Activated CD8-positive, alpha-beta memory T cell treated with anti-CD3 and anti-CD28 coated beads, Interleukin-2, amount 50 U/mL, for 24 hours (primary cell): ENCODE measurements around the gene UCN.
A peak's percentile ranks its signal among the peaks of the same experiment; 100 is the strongest.
"Not testable (repeated sequence)": the region's sequence is repeated elsewhere in the genome, so short reads cannot be mapped to it uniquely, and the experiment has no call there.

Experiments used
- DNase-seq: peaks from one replicate; pipeline ENCODE4 v3.0.0-alpha.2; 2020; ENCODE audit errors: extremely low read depth

Gene UCN, protein sequence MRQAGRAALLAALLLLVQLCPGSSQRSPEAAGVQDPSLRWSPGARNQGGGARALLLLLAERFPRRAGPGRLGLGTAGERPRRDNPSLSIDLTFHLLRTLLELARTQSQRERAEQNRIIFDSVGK

DNA sequence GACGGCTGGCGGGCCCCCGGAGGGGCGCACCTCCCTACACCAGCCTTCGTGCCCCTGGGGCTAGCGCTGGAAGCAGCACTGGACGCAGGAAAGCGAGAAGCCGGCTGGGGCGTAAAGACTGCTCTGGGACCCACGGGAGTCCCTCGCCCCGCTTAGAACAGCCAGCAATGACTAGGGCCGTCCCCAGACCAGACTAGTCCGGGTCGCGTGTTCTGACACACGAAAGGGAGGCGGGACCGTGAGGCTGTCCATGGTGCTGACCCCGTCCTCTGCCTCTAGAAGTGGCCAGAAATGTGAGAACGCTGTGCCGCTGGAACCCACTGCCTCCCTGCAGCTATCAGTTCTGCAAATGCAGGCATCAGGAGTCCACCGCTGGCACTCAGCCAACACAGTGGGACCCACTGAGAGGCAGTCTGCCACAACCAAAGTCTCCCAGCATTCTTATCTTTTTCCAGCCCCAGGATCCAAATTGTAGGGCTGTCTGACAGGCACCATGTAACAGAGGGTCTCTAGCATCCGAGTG lies at the start of gene UCN:
TSS of gene UCN (minus strand) at position 87 of the 523 bp plus-strand sequence. CDS start 550 bp downstream, outside the sequence.
- DNase-seq = no peak

DNA sequence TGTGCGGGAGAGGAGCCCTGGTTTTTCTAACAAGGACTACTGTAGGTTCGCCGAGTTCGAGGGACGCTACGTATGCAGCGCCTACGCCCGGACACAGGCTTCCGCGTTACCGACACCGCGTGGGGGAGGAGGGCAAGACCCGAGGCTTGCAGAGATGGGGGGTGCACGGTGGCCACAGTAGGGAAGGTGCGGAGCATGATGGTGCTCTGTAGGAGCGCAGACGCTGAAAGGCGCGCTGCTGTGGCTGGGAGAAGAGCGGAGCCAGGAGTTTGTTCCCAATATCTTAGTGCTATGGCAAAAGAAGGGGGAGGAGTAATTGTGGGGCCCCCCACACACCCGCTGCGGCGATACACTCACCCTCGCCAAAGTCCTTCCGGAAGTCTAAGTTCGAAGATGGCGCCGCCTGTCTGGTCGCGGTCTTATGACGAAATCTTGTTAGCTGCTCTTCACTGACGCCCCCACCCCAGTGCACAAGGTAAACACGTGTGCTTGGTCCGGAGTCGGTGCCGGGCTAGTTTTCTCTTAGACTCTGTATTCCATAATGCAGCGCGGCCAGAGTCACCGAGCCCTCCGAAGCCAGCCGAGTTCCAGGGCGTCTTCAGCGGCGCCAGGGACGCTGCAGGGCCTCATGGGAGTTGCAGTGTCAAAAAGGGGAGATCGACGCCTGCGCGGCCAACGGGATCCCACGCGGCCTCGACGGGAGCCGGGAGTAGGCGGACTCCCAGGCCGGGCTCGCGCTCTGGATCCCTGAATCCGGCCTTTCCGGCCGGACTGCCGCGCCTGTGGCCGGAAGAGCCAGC lies 48.3 kb upstream of the UCN start, which contains the start of gene GTF3C2:
TSS of gene GTF3C2 (minus strand) at position 383 of the 800 bp plus-strand sequence. CDS start 13,210 bp downstream, outside the sequence.
- peak; percentile 88 for DNase-seq

DNA sequence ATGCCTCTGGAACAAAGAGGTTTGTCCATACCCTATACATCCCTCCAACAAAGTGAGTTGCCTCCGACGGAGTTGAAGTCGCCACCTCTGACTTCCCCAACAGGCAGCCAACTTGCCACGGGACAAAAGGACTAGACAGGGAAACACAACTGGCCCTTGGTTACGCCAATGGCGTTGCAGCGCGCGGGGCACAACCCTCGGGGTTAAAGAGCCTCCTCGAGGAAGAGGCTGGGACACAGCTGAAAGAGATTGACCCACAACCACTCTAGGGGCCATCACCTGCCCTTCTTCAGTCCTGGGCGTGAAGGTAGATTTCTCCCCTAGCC lies 47.8 kb upstream of the UCN start:
- no peak for DNase-seq

DNA sequence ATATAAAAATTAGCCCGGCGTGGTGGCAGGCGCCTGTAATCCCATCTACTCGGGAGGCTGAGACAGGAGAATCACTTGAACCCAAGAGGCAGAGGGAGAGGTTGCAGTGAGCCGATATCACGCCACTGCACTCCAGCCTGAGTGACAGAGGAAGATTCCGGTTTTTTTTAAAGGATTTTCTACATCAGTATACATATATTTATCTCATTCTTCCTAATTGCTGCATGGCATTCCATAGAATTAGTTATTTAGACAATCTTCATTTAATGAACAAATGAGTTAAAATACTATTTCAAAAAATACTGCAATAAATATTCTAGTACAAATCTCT lies 46.3 kb upstream of the UCN start:
- no peak for DNase-seq

DNA sequence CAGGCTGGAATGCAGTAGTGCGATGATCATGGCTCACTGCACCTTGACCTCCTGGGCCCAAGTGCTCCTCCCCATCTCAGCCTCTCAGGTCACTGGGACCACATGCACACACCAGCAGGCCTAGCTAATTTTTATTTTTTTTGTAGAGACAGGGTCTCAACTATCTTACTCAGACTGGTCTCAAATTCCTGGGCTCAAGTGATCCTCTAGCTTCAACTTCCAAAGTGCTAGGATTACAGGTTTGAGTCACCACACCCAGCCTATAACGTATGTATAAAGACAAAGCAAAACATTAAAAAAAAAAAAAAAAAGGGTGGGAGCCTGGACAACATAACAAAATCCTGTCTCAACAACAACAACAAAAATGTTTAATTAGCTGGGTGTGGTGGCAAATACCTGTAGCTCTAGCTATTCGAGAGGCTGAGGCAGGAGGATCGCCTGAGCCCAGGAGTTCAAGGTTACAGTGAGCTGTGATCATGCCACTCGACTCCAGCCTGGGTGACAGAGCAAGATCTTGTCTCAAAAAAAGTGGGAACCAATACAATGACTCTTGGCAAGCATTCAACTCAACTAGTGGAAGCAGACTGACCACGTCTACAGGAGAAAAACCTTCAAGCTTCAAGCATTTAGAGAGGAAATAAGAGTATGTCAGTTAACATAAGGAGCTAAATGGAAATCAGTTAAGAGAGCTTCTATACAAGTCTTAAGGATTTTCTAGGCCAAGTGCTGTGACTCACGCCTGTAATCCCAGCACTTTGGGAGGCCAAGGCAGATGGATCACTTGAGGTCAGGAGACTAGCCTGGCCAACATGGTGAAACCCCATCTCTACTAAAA lies 45.7 kb upstream of the UCN start:
- no peak for DNase-seq

DNA sequence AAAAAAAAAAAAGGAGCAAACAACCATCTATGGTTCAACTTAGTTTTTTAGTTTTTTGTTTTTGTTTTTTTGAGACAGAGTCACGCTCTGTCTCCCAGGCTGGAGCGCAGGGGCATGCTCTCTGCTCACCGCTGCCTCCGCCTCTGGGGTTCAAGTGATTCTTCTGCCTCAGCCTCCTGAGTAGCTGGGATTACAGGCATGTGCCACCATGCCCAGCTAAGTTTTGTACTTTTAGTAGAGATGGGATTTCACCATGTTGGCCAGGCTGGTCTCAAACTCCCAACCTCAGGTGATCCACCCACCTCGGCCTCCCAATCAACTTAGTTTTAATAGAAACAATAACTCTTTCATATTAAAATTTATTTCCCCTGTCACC lies 45.1 kb upstream of the UCN start:
- DNase-seq = not testable (repeated sequence)

DNA sequence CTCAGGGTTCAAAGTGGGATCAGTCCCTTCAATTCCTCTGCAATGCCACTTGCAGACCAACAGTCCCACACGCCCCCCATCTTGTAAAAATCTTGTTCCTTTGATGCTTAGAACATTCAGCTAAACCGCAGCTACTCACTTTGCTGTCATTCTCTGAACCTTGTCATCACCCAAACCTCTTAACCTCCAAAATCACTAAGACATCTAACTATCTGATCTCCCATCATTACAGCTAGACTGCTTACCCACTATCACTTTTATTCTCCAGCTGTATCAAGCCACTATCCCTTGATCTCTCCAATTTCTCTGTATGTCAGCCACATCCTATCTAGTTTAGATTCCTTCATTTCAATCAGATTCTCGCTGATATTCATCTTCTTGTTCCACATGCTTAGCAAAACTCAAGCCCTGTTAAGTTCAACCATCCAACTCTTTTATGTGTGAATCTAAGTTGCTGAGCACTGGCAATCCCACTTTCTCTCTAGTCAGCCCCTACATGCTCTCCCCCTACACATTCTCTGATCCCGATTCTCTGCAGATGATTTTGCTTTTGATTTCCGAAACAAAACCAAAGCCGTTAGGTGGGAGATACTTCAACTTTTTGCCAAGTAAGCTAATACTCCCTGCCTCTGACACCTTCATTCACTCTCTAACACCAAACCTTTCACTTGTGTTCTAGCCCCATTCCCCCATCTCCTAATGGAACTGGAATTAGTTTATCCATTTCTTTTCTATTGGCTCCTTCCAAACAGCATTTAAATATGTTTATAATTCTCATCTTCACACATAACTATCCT lies 43.8 kb upstream of the UCN start:
- no peak for DNase-seq

DNA sequence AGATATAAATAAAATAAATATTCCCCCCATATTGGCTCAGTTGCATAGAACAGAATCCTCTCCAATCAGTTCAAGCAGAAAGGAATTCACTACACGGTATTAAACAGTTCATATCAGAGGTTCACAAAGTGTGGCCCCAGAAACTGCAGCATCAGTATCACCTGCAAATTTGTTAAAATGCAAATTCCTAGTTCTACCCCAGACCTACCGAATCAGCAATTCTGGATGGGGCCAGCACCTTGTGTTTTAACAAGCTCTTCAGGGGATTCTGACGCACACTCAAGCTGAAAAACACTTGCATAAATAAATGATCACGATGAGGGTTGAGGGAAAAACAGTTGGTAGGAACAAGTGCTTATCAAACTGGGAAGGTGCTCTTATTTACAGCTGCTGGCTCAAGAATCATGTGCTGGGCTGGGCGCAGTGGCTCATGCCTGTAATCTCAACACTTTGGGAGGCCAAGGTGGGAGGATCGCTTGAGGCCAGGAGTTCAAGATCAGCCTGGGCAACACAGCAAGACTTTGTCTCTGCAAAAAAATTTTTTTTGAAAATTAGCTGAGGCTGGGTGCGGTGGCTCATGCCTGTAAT lies 42.0 kb upstream of the UCN start:
- DNase-seq = no peak

DNA sequence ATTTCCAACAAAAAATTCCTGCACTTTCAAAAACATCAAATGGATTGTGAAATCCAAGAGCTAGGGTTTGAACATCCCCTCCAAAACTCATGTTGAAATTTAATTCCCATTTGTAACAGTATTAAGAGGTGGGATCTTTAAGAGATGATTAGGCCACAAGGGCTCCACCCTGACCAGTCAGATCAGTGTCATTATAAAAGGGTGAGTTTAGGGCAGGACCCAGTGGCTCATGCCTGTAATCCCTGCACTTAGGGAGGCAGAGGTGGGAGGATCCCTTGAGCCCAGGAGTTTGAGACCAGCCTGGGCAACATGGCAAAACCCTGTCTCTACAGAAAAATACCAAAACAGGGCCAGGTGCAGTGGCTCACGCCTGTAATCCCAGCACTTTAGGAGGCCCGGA lies 39.4 kb upstream of the UCN start:
- no peak for DNase-seq

DNA sequence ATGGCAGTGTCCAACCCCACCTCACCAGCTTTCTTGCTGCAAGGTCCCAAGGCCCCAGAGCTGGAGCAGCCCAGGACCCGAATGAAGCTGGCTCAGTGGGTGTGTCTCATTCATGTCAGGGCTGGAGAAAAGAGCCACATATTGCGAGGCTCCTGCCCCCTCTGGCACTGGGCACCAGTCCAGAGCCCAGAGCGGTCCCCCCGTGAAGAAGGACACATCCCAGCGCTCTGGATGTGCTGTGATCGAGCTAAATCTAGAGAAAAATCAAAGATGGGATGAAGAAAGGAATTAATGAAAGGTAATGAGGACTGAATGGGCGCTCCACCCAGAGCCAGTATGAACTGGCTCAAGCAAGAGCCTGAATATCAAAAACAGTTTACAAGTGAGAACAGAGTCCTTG lies 27.9 kb upstream of the UCN start:
- DNase-seq = no peak

DNA sequence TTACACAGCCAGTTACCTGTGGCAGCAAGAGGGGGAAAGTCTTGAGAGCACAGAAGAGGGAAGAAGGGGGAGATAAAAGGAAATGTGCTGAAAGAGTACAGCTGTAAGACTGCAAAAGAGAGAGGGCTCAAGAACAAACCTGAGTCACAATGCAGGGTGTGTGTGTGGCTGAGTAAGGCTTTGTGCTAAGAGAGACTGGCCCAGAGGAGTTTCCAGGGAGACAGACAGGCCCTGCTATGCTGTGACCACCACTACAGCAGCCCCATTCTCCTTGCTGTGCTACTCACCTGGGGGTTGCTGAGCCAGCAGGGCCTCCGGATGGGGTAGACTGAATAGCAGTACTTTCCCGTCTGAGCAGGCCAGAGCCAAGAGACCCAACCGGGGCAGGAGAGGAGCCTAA lies 27.1 kb upstream of the UCN start:
- DNase-seq = no peak

DNA sequence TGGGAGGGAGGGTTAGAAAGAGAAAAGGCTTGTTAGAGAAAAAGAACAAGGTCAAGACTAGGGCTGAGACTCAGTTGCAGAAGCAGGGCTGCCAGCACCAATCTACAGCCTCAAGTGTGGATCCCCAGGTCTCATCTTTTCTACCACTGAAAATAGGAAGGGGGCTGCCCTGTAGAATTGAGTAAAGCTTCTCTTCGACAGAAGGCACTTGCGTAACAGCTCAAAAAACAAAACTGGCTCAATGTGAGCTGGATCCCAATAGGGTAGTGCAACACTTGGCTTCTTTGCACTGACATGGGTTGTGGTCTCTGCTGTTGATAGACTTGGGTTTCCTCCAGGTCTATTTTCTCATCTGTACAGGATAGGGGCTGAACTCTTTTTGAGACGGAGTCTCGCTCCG lies 16.5 kb upstream of the UCN start:
- DNase-seq = no peak

DNA sequence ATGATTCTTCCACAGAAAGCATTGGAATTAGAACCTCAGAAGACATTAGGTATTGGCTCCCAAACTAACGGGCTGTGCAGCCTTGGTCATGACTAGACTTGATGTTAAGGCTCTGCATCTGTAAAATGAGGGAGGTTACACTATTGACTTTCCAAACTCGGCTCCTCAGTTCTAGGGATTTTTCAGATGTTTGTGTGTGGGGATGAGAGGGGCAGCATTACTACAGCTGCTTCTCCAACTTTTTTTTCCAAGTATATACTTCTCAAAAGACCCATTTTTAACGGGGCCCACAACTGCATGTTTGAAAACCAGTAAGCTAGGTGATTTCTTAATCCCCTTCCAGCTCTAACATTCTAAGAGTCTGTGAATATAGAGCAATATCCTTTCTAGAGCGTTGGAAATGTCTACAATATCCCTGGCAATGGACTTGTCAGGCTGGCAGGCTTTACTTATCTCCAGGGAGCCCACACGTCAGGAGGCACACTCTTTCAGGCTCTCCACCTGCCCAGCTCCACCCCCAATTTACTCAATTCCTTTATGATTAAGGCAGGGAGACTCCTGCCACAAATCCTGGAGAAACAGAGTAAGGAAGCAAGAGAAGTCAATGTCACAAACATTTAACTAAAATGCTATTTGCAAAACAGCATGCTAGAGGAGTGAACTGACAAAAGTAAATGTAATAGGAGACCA lies 15.5 kb upstream of the UCN start:
- no peak for DNase-seq

DNA sequence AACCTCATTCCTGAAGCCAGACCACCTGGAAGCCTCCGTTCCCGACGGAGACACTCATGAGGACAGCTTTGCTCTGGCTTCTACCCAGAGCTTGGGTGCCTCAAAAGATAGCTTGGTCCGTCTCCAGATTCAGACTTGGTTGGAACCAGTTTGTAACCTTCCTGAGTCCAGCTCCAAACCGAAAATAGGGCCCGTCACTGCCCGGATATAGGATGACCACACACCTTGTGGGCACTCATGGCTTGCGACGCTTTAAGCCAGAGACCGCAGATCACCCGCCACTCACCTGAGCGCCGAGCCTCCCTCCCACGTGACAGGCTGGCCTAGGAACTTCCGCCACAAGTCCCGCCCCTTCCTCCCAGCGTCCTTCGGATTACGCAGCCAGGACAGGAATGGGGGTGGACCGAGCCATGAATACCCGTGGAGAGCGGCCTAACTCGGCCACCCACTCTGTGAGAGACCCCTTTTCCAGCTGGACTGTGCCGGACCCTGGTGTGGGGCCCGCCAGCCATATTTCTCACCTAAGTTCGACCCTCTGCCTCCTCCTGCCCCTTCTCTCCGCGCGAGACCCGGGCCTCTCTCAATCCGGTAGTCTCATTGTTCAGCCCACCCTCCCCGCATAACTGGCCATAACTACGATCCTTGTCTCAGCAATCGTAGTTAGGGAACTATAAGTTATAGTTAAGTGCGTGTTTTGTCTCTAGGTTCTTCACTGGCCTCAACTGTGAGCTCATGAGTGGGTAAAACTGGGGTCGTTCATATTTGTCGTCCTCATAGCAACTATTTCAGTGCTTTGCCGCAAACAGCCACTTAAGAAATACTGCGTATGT lies 14.7 kb upstream of the UCN start, which contains the start of gene MPV17:
TSS of gene MPV17 (minus strand) at position 332 of the 830 bp plus-strand sequence. CDS start 580 bp downstream, outside the sequence.
- peak; percentile 68 for DNase-seq

DNA sequence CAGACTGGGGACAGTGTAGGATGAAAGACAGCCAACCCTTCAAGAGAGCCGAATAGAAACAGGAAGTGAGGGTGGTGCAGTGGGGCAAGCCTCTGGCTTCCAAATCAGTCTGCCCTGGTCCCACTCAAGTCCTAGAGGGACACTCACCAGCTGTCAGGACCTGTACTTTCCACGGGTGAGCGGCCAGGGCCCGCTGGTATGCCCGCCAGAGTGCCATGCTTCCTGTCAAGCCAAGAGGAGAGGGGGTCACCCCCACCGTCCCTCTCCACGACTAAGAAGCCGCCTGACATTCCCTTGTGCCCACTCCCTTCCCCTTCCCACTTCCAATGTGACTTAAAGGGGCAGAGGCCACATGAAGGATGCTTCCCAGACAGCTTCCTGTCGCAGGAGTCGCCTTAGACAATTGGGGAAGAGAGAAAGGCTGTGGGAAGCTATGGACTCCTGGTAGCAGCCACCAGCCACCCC lies 14.1 kb upstream of the UCN start:
- DNase-seq = no peak

DNA sequence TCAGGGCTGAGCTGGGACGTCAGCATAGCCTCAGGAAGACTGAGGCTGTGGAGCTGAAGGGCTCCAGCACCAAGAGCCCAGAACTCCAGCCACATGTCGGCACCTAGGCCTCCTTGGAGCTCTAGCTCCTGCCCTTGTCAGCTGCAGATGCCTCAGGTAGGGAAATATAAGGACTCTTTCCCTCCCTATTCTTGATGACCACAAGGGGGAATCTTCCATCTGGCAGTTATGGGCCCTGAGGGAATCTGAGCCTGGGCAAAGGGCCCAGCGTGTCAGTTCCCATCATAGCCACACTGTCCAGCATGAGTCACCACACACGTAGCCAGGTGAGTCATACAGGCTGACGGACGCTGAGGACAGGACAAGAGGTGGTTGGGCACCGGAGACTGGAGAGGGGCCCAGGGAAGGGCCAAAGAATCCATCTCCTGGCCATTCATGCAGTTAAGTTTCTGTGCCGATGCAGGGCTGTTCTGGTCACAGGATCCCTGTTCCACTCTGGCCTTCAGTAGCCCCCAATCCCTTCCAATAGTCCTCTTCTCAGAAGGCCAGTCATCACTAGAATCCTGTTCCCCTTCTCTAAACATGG lies 12.8 kb upstream of the UCN start:
- no peak for DNase-seq

DNA sequence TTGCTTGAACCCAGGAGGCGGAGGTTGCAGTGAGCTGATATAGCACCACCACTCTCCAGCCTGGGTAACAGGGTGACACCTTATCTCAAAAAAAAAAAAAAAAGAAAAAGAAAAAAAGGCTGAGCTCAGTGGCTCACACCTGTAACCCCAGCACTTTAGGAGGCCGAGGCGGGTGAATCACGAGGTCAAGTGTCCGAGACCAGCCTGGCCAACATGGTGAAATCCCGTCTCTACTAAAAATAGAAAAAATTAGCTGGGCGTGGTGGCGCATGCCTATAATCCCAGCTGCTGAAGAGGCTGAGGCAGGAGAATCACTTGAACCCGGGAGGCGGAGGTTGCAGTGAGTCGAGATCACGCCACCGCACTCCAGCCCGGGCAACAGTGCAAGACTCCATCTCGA lies 11.6 kb upstream of the UCN start:
- DNase-seq = not testable (repeated sequence)

DNA sequence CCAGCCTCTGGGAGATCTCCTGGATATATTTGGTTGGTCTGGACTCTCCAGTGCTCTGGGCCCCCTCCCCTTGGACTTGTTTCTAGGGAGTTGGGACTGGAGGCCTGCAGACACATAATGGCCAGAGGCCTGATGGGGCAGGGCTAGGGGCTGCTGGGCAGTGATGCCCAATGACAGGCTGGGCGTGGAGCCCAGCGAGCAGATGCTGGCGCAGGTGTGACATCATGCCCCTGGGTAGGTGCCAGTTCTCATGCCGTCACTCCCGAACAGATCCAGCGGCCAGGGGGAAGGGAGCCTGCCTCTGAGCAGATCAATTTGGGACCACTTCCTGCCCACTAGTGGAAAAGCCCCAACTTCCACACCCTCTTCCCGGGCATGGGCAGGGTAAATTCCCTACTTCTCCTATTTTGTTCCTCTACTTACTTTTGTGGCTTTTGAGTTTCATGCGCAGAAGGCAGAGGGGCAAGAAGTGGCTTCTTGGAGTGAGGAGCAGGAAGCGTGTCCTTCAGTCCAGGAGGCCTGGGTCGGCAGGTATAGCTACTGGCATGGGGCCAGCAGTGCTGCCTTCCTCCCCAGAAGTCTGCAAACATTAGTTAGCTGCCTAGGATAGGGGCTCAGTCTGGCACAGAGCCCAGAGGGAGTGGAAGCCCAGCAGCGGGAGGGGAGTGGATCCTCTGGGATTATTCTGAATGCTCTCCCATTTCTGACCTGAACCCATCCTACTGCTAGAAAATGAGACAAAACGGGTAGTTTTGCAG lies 8.6 kb upstream of the UCN start:
- DNase-seq = no peak

DNA sequence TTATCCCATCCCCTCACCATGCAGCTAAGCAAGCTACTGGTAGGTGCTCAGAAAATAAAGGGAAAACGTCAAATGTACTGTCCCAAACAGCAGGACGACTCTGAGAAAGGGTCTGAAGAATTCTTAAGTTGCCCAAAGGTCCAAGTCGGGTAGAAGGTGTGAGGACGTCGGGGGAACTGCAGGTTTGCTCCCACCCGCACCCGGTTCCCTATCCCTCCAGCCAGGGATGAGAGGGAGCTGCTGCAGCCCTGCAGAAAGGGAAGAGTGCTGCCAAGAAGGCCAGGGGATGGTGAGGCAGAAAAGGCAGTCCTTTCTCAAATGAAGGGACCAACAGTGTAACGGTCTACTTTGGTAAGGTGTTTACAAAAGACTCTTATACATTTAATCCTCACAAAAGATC lies 6.9 kb upstream of the UCN start:
- no peak for DNase-seq
